Lower leg skin (tissue), 4 donors: Measurements from ENCODE around the gene CAMK2A. TPM values are rescaled to one million over a fixed set of nuclear protein-coding genes. Genes with fewer than 3 reads are reported as not detected.

Experiments
- DNase-seq, 2 donors: peaks; one replicate each; pipeline ENCODE4 v3.0.0-alpha.2; 2019; ENCODE audit warnings: low spot score in 2 of 2
- H3K4me3 ChIP-seq: fragments of 200-600 bp; sonication (generic); 2 replicates; pipeline ENCODE4 v1.5.1; 2017; ENCODE audit warnings: mild to moderate bottlenecking, low read depth; ENCODE audit not compliant: poor library complexity, severe bottlenecking
- CTCF ChIP-seq, 3 donors: fragments of 450-650 bp; IDR thresholded peaks; one replicate each; pipeline ENCODE4 v1.5.1; 2016; ENCODE audit warnings: antibody characterized with exemption in 3 of 3, mild to moderate bottlenecking in 3 of 3, moderate library complexity in 2 of 3
- POLR2A ChIP-seq, 2 donors: fragments of 450-650 bp; IDR thresholded peaks; one replicate each; pipeline ENCODE4 v1.6.1; 2016 to 2017; ENCODE audit warnings: antibody characterized with exemption in 2 of 2, mild to moderate bottlenecking in 1 of 2, moderate library complexity in 1 of 2
- WGBS, 2 donors: methylation state at CpG; one replicate each; pipeline ENCODE4 v1.1.5; 2018; 5-methylcytosine and 5-hydroxymethylcytosine counted together
- intact Hi-C: fragments of 100-400 bp; cut with DNase I; formaldehyde crosslinking; loops from one replicate; pipeline ENCODE4 v1.15.0; 2023; ENCODE audit warnings: low total_unique reads
- total RNA-seq, 4 donors: library from RNA; depleted of rRNA; stranded (reverse); fragments of >200 nt; gene quantifications; one replicate each; pipeline ENCODE4 v1.1.0, GENCODE V29; 2016

Gene CAMK2A
- total RNA-seq, 4 donors from 2014 or later, result 0.23 TPM; not detected in 3

- H3K4me3 ChIP-seq, result no peak overlapping the region
- 81 to 96% methylated on average over 2 of the region's 2 CpGs for WGBS, 2 donors
- no peak for TF ChIP-seq POLR2A (IDR thresholded peaks at IDR 0.05)
- no peak for TF ChIP-seq CTCF (IDR thresholded peaks at IDR 0.05)
- DNase-seq, result no peak
- intact Hi-C loops, result no loop called here
Measured at GRCh38 chr5:150184006-150184405, 105.6 kb downstream of the CAMK2A start.

DNA sequence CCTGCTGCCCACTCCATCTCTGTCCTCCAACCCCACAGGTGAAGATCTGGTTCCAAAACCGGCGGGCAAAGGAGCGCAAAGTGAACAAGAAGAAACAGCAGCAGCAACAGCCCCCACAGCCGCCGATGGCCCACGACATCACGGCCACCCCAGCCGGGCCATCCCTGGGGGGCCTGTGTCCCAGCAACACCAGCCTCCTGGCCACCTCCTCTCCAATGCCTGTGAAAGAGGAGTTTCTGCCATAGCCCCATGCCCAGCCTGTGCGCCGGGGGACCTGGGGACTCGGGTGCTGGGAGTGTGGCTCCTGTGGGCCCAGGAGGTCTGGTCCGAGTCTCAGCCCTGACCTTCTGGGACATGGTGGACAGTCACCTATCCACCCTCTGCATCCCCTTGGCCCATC lies 106.1 kb downstream of the CAMK2A start:
- H3K4me3 ChIP-seq, result no peak overlapping the region
- WGBS, 2 donors, result 93 to 94% methylated on average over 11 to 12 of the region's 12 CpGs
- intact Hi-C loops, result no loop called here
- TF ChIP-seq POLR2A (IDR thresholded peaks at IDR 0.05), result no peak
- TF ChIP-seq CTCF (IDR thresholded peaks at IDR 0.05), result no peak
- DNase-seq, result no peak

- 89 to 97% methylated on average over 10 of the region's 10 CpGs for WGBS, 2 donors
- intact Hi-C loops, result no loop called here
- no peak overlapping the region for H3K4me3 ChIP-seq
- no peak for DNase-seq
- no peak for TF ChIP-seq CTCF (IDR thresholded peaks at IDR 0.05)
- no peak for TF ChIP-seq POLR2A (IDR thresholded peaks at IDR 0.05)
Measured at GRCh38 chr5:150182774-150183173, 106.8 kb downstream of the CAMK2A start.

- TF ChIP-seq POLR2A (IDR thresholded peaks at IDR 0.05) (no peak), CTCF (IDR thresholded peaks at IDR 0.05) (no peak)
- intact Hi-C loops, result no loop called here
- 89 to 90% methylated on average over 9 of the region's 9 CpGs for WGBS, 2 donors
- no peak for DNase-seq
- no peak overlapping the region for H3K4me3 ChIP-seq
Measured at GRCh38 chr5:150181766-150182545, 107.6 kb downstream of the CAMK2A start.

DNA sequence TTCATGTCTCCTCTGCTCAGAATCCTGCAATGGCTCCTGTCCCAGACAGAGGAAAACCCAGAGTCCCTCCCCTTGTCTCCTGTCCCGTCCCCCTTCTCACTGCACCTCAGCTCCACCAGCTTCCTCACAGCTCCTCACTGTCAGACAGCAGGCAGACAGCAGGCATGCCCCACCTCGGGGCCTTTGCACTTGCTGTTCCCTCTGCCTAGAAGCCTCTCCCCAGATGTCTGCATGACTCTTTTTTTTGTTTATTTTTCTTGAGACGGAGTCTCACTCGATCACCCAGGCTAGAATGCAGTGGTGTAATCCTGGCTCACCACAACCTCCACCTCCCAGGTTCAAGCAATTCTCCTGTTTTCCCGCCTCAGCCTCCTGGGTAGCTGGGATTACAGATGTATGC lies 108.5 kb downstream of the CAMK2A start:
- no peak overlapping the region for H3K4me3 ChIP-seq
- no peak for DNase-seq
- WGBS, 2 donors, result 64 to 67% methylated on average over 5 of the region's 5 CpGs
- TF ChIP-seq POLR2A (IDR thresholded peaks at IDR 0.05) (no peak), CTCF (IDR thresholded peaks at IDR 0.05) (no peak)
- intact Hi-C loops, result no loop called here
